Endothelial cell of umbilical vein (primary cell): ENCODE data around the gene MPP3. TPM values are rescaled to one million over a fixed set of nuclear protein-coding genes. Genes with fewer than 3 reads are reported as not detected.

Experiments
- BruUV-seq: library from RNA; stranded (reverse); fragments of 400-500 nt; replicated peaks from 2 replicates; lab custom pipeline; 2021; lab: Mats Ljungman, UMichigan
- CTCF ChIA-PET: fragments of 300-600, 350-600 bp; sonication (Branson Sonifier 250); formaldehyde crosslinking; loops from one replicate; lab custom pipeline; 2021; ENCODE audit warnings: antibody characterized with exemption, inconsistent platforms; lab: Charles Lee
- POLR2A ChIA-PET: fragments of 300-600, 350-600 bp; sonication (Branson Sonifier 250); formaldehyde crosslinking; loops from one replicate; lab custom pipeline; 2021; ENCODE audit warnings: antibody characterized with exemption, inconsistent platforms; lab: Charles Lee
- DNase-seq: peaks from one replicate; pipeline ENCODE4 v3.0.0-alpha.2; 2011; ENCODE audit warnings: low read depth, low spot score
- FAIRE-seq: peaks from 2 replicates; lab custom pipeline; 2011; peaks lifted over from hg19 to GRCh38; lab: Jason Lieb, UNC
- H2AFZ ChIP-seq: 2 replicates; pipeline ENCODE4 v1.6.0; 2012; ENCODE audit warnings: low read depth, low read length, control low read depth, inconsistent platforms
- H3K27ac ChIP-seq: 2 replicates; pipeline ENCODE4 v1.5.1; 2011; ENCODE audit warnings: low read depth, mild to moderate bottlenecking, control low read depth, low read length, moderate library complexity; ENCODE audit not compliant: insufficient read depth
- H3K27me3 ChIP-seq, 2 experiments: 2 replicates each; pipeline versions ENCODE4 v1.6.0 to v1.6.1; 2011; ENCODE audit warnings: low read length in 2 of 2, mixed read lengths in 1 of 2; ENCODE audit not compliant: control insufficient read depth in 2 of 2, insufficient read depth in 2 of 2
- H3K36me3 ChIP-seq, 2 experiments: 2 replicates in 1 of 2; 3 replicates in 1 of 2; pipeline ENCODE4 v1.5.1; 2011; ENCODE audit warnings: low read length in 2 of 2, mild to moderate bottlenecking in 1 of 2, moderate library complexity in 1 of 2; ENCODE audit not compliant: control insufficient read depth in 2 of 2, insufficient read depth in 2 of 2; ENCODE audit errors: extremely low read depth in 1 of 2
- H3K4me1 ChIP-seq: 3 replicates; pipeline ENCODE4 v1.5.1; 2011; ENCODE audit warnings: mild to moderate bottlenecking, low read length; ENCODE audit not compliant: control insufficient read depth, insufficient read depth; ENCODE audit errors: extremely low read depth
- H3K4me2 ChIP-seq: 2 replicates; pipeline ENCODE4 v1.6.1; 2011; ENCODE audit warnings: low read length, control low read depth, mixed read lengths; ENCODE audit not compliant: insufficient read depth
- H3K4me3 ChIP-seq, 3 experiments: fragments of 200-600 bp in 1 of 3; sonication (generic), shearing (Covaris generic) in 1 of 3; replicated peaks in 1 of 3; 2 replicates each; pipeline ENCODE4 v1.5.1; 2011 to 2016; ENCODE audit warnings: control low read depth in 3 of 3, low read length in 3 of 3, mild to moderate bottlenecking in 2 of 3, inconsistent platforms in 1 of 3, low read depth in 1 of 3, moderate library complexity in 1 of 3; ENCODE audit not compliant: insufficient read depth in 1 of 3
- H3K79me2 ChIP-seq: 2 replicates; pipeline ENCODE4 v1.6.0; 2012; ENCODE audit warnings: low read length, inconsistent platforms; ENCODE audit not compliant: control insufficient read depth, insufficient read depth
- H3K9ac ChIP-seq: replicated peaks from 2 replicates; pipeline ENCODE3; 2011; ENCODE audit warnings: low read length, control low read depth; ENCODE audit not compliant: insufficient read depth; ENCODE audit errors: extremely low read depth
- H3K9me1 ChIP-seq: replicated peaks from 3 replicates; pipeline ENCODE4 v1.6.0; 2011; ENCODE audit warnings: mild to moderate bottlenecking, low read length; ENCODE audit not compliant: control insufficient read depth, insufficient read depth; ENCODE audit errors: extremely low read depth
- H3K9me3 ChIP-seq: replicated peaks from 2 replicates; pipeline ENCODE4 v1.5.1; 2012; ENCODE audit warnings: low read length, inconsistent platforms; ENCODE audit not compliant: control insufficient read depth, insufficient read depth
- H4K20me1 ChIP-seq: replicated peaks from 2 replicates; pipeline ENCODE3; 2011; ENCODE audit warnings: mild to moderate bottlenecking, low read length; ENCODE audit not compliant: control insufficient read depth, insufficient read depth; ENCODE audit errors: extremely low read depth
- CTCF ChIP-seq, 2 donors: IDR thresholded peaks; 1 replicate in 1 of 2; 2 replicates in 1 of 2; pipeline ENCODE4 v1.5.1; 2011; ENCODE audit warnings: low read length in 2 of 2, mild to moderate bottlenecking in 2 of 2, moderate library complexity in 2 of 2, control low read depth in 1 of 2, inconsistent platforms in 1 of 2, low read depth in 1 of 2; ENCODE audit not compliant: insufficient read depth in 1 of 2; ENCODE audit errors: extremely low read depth in 1 of 2
- EZH2 ChIP-seq: IDR thresholded peaks from 2 replicates; pipeline ENCODE4 v1.6.1; 2012; ENCODE audit warnings: borderline replicate concordance, low read depth, mild to moderate bottlenecking, moderate library complexity, low read length, inconsistent platforms; ENCODE audit not compliant: severe bottlenecking
- FOS ChIP-seq: IDR thresholded peaks from 2 replicates; pipeline ENCODE4 v1.6.1; 2011; ENCODE audit warnings: mild to moderate bottlenecking, low read length, moderate library complexity, borderline replicate concordance; ENCODE audit not compliant: insufficient read depth
- GATA2 ChIP-seq: IDR thresholded peaks from 2 replicates; pipeline ENCODE4 v1.7.0; 2011; ENCODE audit warnings: low read depth, mild to moderate bottlenecking, moderate library complexity, mixed read lengths, low read length; ENCODE audit not compliant: insufficient read length, insufficient read depth
- JUN ChIP-seq: IDR thresholded peaks from 2 replicates; pipeline ENCODE4 v1.6.1; 2011; ENCODE audit warnings: borderline replicate concordance, low read depth; ENCODE audit not compliant: insufficient read length, insufficient read depth
- MAX ChIP-seq: IDR thresholded peaks from 2 replicates; pipeline ENCODE4 v1.6.1; 2011; ENCODE audit not compliant: insufficient read depth, insufficient read length
- MYC ChIP-seq: IDR thresholded peaks from one replicate; pipeline ENCODE4 v1.6.1; 2011; ENCODE audit warnings: mild to moderate bottlenecking, low read depth, low read length
- POLR2A ChIP-seq: IDR thresholded peaks from 2 replicates; pipeline ENCODE4 v1.6.1; 2012; ENCODE audit warnings: low read depth, mild to moderate bottlenecking, control low read depth, low read length
- POLR2AphosphoS5 ChIP-seq: IDR thresholded peaks from 2 replicates; pipeline ENCODE4 v1.6.1; 2012; ENCODE audit warnings: low read depth, mild to moderate bottlenecking, control low read depth, low read length, moderate library complexity; ENCODE audit not compliant: insufficient read depth
- dilution Hi-C: fragments of 300-500 bp; cut with MboI; formaldehyde crosslinking; loops from one replicate; pipeline ENCODE4 v1.15.0; 2019; ENCODE audit warnings: low sequenced_read_pairs; ENCODE audit not compliant: extremely low pct_ligation_motif_present
- intact Hi-C: fragments of 100-400 bp; cut with micrococcal nuclease; formaldehyde crosslinking; loops from one replicate; pipeline ENCODE4 v1.10.0; 2022
- polyA plus RNA-seq, 4 experiments: library from polyadenylated mRNA; depleted of rRNA in 3 of 4; stranded (reverse) in 3 of 4; unstranded in 1 of 4; fragments of >200 nt; gene quantifications; 2 replicates each; pipeline versions ENCODE4 v1.2.1 to v1.2.3, GENCODE V29; 2011 to 2012; ENCODE audit warnings: missing spikeins in 1 of 4
- total RNA-seq: library from RNA; stranded (reverse); gene quantifications from 2 replicates; pipeline ENCODE4 v1.2.3, GENCODE V29; 2021

Gene MPP3
- total and polyA plus RNA-seq, 2 donors (not counting 3 experiments of a cell fraction or from before 2014, with no cell fraction given) = 6.1 to 11.3 TPM

GRCh38 chr17:43810823-43811222 is 22.1 kb downstream of the MPP3 start:
- Histone ChIP-seq H3K79me2 (no peaks in the 10 kb centered on the region), H3K27me3 (no peaks in the 10 kb centered on the region), H3K4me1 (peaks cover 14% of the 10 kb centered on the region), H4K20me1 (no peaks in the 10 kb centered on the region), H3K9ac (no peak overlapping the region), H3K27ac (no peak overlapping the region), H2AFZ (no peak overlapping the region), H3K9me3 (no peaks in the 10 kb centered on the region), H3K4me3 (no peak overlapping the region), H3K9me1 (no peaks in the 10 kb centered on the region), H3K36me3 (peaks cover 2 to 5% of the 10 kb centered on the region in 2 experiments), H3K4me2 (no peak overlapping the region)
- no TSS peak for BruUV-seq
- DNase-seq (no peak), FAIRE-seq (no peak)
- intact Hi-C loops (no loop called here), dilution Hi-C loops (no loop called here)
- TF ChIP-seq POLR2A (no peak), JUN (no peak), MAX (no peak), EZH2 (no peak), POLR2AphosphoS5 (no peak), FOS (no peak), MYC (no peak), GATA2 (no peak), CTCF (IDR thresholded peaks at IDR 0.05; ENCODE audit: extremely low read depth in 1 of 2, insufficient read depth in 1 of 2, low read depth in 1 of 2, low read length in 2 of 2) (no peak)
- ChIA-PET POLR2A (no interaction called here), CTCF (no interaction called here)
